Fibroblast of villous mesenchyme (primary cell): Measurements from ENCODE around the gene GSG1L. TPM values are rescaled to one million over a fixed set of nuclear protein-coding genes. Genes with fewer than 3 reads are reported as not detected.

Experiments used
- DNase-seq: peaks from one replicate; pipeline ENCODE4 v3.0.0-alpha.2; 2010; ENCODE audit warnings: low read depth
- H3K4me3 ChIP-seq: 2 replicates; pipeline ENCODE4 v1.5.1; 2011; ENCODE audit warnings: low read depth, mild to moderate bottlenecking, low read length
- total RNA-seq: library from RNA; depleted of rRNA; stranded (reverse); fragments of >200 nt; gene quantifications from 2 replicates; pipeline ENCODE4 v1.2.3, GENCODE V29; 2012
- TF ChIP-seq, protein P1 (sequence below): IDR thresholded peaks from 2 replicates; pipeline ENCODE4 v1.5.1; 2012; ENCODE audit warnings: low read depth, mild to moderate bottlenecking, low read length; ENCODE audit not compliant: insufficient read depth

GSG1L gene
- total RNA-seq, 1 donor, result not detected

GRCh38 chr16:28064706-28065249 is 1.3 kb upstream of the GSG1L start:
- no peak overlapping the region for H3K4me3 ChIP-seq
- DNase-seq, result no peak
- TF ChIP-seq, protein P1, sequence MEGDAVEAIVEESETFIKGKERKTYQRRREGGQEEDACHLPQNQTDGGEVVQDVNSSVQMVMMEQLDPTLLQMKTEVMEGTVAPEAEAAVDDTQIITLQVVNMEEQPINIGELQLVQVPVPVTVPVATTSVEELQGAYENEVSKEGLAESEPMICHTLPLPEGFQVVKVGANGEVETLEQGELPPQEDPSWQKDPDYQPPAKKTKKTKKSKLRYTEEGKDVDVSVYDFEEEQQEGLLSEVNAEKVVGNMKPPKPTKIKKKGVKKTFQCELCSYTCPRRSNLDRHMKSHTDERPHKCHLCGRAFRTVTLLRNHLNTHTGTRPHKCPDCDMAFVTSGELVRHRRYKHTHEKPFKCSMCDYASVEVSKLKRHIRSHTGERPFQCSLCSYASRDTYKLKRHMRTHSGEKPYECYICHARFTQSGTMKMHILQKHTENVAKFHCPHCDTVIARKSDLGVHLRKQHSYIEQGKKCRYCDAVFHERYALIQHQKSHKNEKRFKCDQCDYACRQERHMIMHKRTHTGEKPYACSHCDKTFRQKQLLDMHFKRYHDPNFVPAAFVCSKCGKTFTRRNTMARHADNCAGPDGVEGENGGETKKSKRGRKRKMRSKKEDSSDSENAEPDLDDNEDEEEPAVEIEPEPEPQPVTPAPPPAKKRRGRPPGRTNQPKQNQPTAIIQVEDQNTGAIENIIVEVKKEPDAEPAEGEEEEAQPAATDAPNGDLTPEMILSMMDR, result no peak

GRCh38 chr16:28064150-28064549 is 636 bp upstream of the GSG1L start:
- TF ChIP-seq, protein P1, result no peak

GRCh38 chr16:28062847-28063521 is 530 bp downstream of the GSG1L start:
- TF ChIP-seq, protein P1, result no peak
- no peak overlapping the region for H3K4me3 ChIP-seq
- DNase-seq, result no peak

More at GRCh38 chr16:28064150-28064549, 636 bp upstream of the GSG1L start:
- no peak overlapping the region for H3K4me3 ChIP-seq
- no peak for DNase-seq

- H3K4me3 ChIP-seq, result no peak overlapping the region
- TF ChIP-seq, protein P1, result no peak
- DNase-seq, result no peak
Observed at GRCh38 chr16:28062261-28062846, 1.2 kb downstream of the GSG1L start.

DNA sequence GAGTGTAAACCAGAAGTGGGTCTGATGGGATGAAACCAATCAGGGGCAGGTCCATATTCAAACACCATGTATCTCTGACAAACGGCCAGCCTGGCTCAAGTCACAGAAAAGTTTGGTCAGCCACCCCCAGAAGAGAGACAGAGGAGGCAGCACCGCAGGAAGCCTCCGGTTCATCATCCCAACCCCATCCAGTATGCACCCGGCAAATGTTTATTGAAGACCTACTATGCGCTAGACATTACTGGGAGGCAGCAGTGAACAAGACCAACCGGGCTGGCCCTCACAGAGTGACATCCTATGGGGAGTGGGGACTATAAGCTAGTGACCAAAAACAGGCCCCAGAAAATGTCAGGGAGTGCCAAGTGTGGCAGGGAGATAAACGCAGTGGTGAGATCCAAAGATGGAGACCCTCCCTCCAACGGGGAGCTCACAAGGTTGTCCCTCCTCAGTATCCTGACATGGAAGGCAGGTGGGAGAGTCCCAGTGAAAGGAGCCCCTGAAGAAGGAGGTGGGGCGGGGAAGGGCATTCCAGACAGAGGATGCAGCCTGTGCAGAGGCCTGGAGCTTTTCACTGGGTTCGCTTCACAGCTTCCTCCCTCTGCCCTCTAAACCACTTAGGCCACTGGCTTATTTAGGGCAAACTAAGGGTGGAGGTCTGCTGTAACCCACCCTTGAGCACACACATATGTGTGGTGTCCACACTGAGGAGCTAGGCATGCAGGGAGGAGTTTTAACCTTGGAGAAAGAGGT is 2.0 kb downstream of the GSG1L start:
- TF ChIP-seq, protein P1, result no peak
- no peak for DNase-seq
- H3K4me3 ChIP-seq, result no peak overlapping the region

GRCh38 chr16:28059841-28060575 is 3.5 kb downstream of the GSG1L start:
- TF ChIP-seq, protein P1, result no peak
- no peak for DNase-seq
- no peak overlapping the region for H3K4me3 ChIP-seq
